ENCODE data around the gene TPSB2.

Gene TPSB2

GRCh38 chr16:1221628-1222552, 8.1 kb downstream of the TPSB2 start:
- no peak overlapping the region for H3K4me2 ChIP-seq (ENCODE audit: insufficient read depth, low read length)
- no peaks in the 10 kb centered on the region for H3K36me3 ChIP-seq (ENCODE audit: insufficient read depth, low read length)
- no peaks in the 10 kb centered on the region for H3K4me1 ChIP-seq (ENCODE audit: insufficient read depth, low read length)
- H3K9me3 ChIP-seq (ENCODE audit: insufficient read depth, low read length, severe bottlenecking) = no peaks in the 10 kb centered on the region
- peaks cover 13% of the 10 kb centered on the region for H4K20me1 ChIP-seq (ENCODE audit: insufficient read depth, low read length)
- DNase-seq (no peak), ATAC-seq (ENCODE audit: insufficient read depth, low read depth) (no peak)
- no peak overlapping the region for H3K4me3 ChIP-seq (ENCODE audit: low read depth in 1 of 2, low read length in 2 of 2)
- H2AFZ ChIP-seq (ENCODE audit: low read depth, low read length) = no peak overlapping the region
- no peak overlapping the region for H3K27ac ChIP-seq (ENCODE audit: low read length)
- no peaks in the 10 kb centered on the region for H3K27me3 ChIP-seq (ENCODE audit: insufficient read depth, low read length, poor library complexity)
- TF ChIP-seq CTCF (IDR thresholded peaks at IDR 0.05; ENCODE audit: borderline replicate concordance, extremely low read depth, low read length, poor library complexity, severe bottlenecking) (no peak), EZH2 (IDR thresholded peaks at IDR 0.05; ENCODE audit: borderline replicate concordance, low read depth, low read length, severe bottlenecking) (no peak)
- H3K9ac ChIP-seq (ENCODE audit: low read depth, low read length) = no peak overlapping the region
- no peaks in the 10 kb centered on the region for H3K79me2 ChIP-seq (ENCODE audit: insufficient read depth, low read length)

DNA sequence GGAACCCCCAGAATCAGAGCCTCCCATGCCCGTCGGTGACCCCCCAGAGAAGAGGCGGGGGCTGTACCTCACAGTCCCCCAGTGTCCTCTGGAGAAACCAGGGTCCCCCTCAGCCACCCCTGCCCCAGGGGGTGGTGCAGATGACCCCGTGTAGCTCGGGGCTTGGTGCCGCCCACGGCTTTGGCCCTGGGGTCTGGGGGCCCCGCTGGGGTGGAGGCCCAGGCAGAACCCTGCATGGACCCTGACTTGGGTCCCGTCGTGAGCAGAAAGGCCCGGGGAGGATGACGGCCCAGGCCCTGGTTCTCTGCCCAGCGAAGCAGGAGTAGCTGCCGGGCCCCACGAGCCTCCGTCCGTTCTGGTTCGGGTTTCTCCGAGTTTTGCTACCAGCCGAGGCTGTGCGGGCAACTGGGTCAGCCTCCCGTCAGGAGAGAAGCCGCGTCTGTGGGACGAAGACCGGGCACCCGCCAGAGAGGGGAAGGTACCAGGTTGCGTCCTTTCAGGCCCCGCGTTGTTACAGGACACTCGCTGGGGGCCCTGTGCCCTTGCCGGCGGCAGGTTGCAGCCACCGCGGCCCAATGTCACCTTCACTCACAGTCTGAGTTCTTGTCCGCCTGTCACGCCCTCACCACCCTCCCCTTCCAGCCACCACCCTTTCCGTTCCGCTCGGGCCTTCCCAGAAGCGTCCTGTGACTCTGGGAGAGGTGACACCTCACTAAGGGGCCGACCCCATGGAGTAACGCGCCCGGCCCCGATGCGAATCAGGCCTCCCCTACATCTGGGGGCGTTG, 8.9 kb downstream of the TPSB2 start:
- Histone ChIP-seq H4K20me1 (ENCODE audit: insufficient read depth, low read length) (peaks cover 13% of the 10 kb centered on the region), H3K9me3 (ENCODE audit: insufficient read depth, low read length, severe bottlenecking) (no peaks in the 10 kb centered on the region), H2AFZ (ENCODE audit: low read depth, low read length) (no peak overlapping the region), H3K36me3 (ENCODE audit: insufficient read depth, low read length) (no peaks in the 10 kb centered on the region), H3K79me2 (ENCODE audit: insufficient read depth, low read length) (no peaks in the 10 kb centered on the region), H3K27ac (ENCODE audit: low read length) (no peak overlapping the region), H3K4me2 (ENCODE audit: insufficient read depth, low read length) (no peak overlapping the region), H3K4me3 (ENCODE audit: low read depth in 1 of 2, low read length in 2 of 2) (no peak overlapping the region), H3K9ac (ENCODE audit: low read depth, low read length) (no peak overlapping the region), H3K4me1 (ENCODE audit: insufficient read depth, low read length) (no peaks in the 10 kb centered on the region), H3K27me3 (ENCODE audit: insufficient read depth, low read length, poor library complexity) (no peaks in the 10 kb centered on the region)
- no peak for TF ChIP-seq CTCF (IDR thresholded peaks at IDR 0.05; ENCODE audit: borderline replicate concordance, extremely low read depth, low read length, poor library complexity, severe bottlenecking)
- DNase-seq (no peak), ATAC-seq (ENCODE audit: insufficient read depth, low read depth) (no peak)

- Histone ChIP-seq H3K27ac (ENCODE audit: low read length) (no peak overlapping the region), H3K27me3 (ENCODE audit: insufficient read depth, low read length, poor library complexity) (no peaks in the 10 kb centered on the region), H3K9ac (ENCODE audit: low read depth, low read length) (no peak overlapping the region), H3K4me3 (ENCODE audit: low read depth in 1 of 2, low read length in 2 of 2) (no peak overlapping the region), H4K20me1 (ENCODE audit: insufficient read depth, low read length) (peaks cover 13% of the 10 kb centered on the region), H3K36me3 (ENCODE audit: insufficient read depth, low read length) (no peaks in the 10 kb centered on the region), H3K79me2 (ENCODE audit: insufficient read depth, low read length) (no peaks in the 10 kb centered on the region), H2AFZ (ENCODE audit: low read depth, low read length) (no peak overlapping the region), H3K4me1 (ENCODE audit: insufficient read depth, low read length) (no peaks in the 10 kb centered on the region), H3K4me2 (ENCODE audit: insufficient read depth, low read length) (no peak overlapping the region), H3K9me3 (ENCODE audit: insufficient read depth, low read length, severe bottlenecking) (no peaks in the 10 kb centered on the region)
- DNase-seq (no peak), ATAC-seq (ENCODE audit: insufficient read depth, low read depth) (no peak)
- no peak for TF ChIP-seq EZH2 (IDR thresholded peaks at IDR 0.05; ENCODE audit: borderline replicate concordance, low read depth, low read length, severe bottlenecking)
- no peak for TF ChIP-seq CTCF (IDR thresholded peaks at IDR 0.05; ENCODE audit: borderline replicate concordance, extremely low read depth, low read length, poor library complexity, severe bottlenecking)
Observed at GRCh38 chr16:1220098-1220728, 9.8 kb downstream of the TPSB2 start.
